Panc1 (cell line): ENCODE data around the gene SENP1. TPM values are rescaled to one million over a fixed set of nuclear protein-coding genes. Genes with fewer than 3 reads are reported as not detected.

ENCODE experiments used
- ATAC-seq: fragments of 200-7000 bp; cut with Tn5 transposase; 2 replicates; pipeline ENCODE4 v1.9.1; 2020; ENCODE audit warnings: mild to moderate bottlenecking, moderate library complexity
- BruUV-seq: library from RNA; stranded (reverse); fragments of 400-500 nt; replicated peaks from 2 replicates; lab custom pipeline; 2021; lab: Mats Ljungman, UMichigan
- CTCF ChIA-PET: fragments of 300-600 bp; sonication (Branson Sonifier 250); formaldehyde crosslinking; loops from one replicate; lab custom pipeline; 2022; ENCODE audit warnings: antibody characterized with exemption; lab: Charles Lee
- POLR2A ChIA-PET: fragments of 300-600 bp; sonication (Branson Sonifier 250); formaldehyde crosslinking; loops from one replicate; lab custom pipeline; 2022; ENCODE audit warnings: antibody characterized with exemption; lab: Charles Lee
- DNase-seq: peaks from one replicate; pipeline ENCODE4 v3.0.0-alpha.2; 2010; ENCODE audit warnings: low read depth, low spot score
- H3K27ac ChIP-seq: 2 replicates; pipeline ENCODE4 v1.5.1; 2011; ENCODE audit warnings: mild to moderate bottlenecking, low read length, inconsistent platforms
- H3K27me3 ChIP-seq: fragments of 200-500 bp; sonication (Bioruptor generic); 2 replicates; pipeline ENCODE4 v1.6.0; 2014; ENCODE audit warnings: low read length, inconsistent platforms; ENCODE audit not compliant: control insufficient read depth, insufficient read depth
- H3K36me3 ChIP-seq: fragments of 200-500 bp; sonication (Bioruptor generic); 2 replicates; pipeline ENCODE4 v1.5.1; 2014; ENCODE audit warnings: inconsistent platforms, mild to moderate bottlenecking, low read length, moderate library complexity; ENCODE audit not compliant: control insufficient read depth, insufficient read depth
- H3K4me1 ChIP-seq: 2 replicates; pipeline ENCODE4 v1.5.1; 2011; ENCODE audit warnings: inconsistent platforms, mild to moderate bottlenecking, low read length, moderate library complexity; ENCODE audit not compliant: control insufficient read depth, insufficient read depth
- H3K4me3 ChIP-seq, 2 experiments: 2 replicates each; pipeline ENCODE4 v1.5.1; 2011 to 2012; ENCODE audit warnings: low read depth in 2 of 2, low read length in 2 of 2, mild to moderate bottlenecking in 2 of 2, inconsistent platforms in 1 of 2, moderate library complexity in 1 of 2
- H3K9me3 ChIP-seq: fragments of 200-500 bp; sonication (Bioruptor generic); 2 replicates; pipeline ENCODE4 v1.5.1; 2014; ENCODE audit warnings: low read depth, mild to moderate bottlenecking, inconsistent platforms, low read length, moderate library complexity; ENCODE audit not compliant: control insufficient read depth, insufficient read depth
- CTCF ChIP-seq: fragments of 450-650 bp; IDR thresholded peaks from 2 replicates; pipeline ENCODE4 v1.5.1; 2017; ENCODE audit warnings: mild to moderate bottlenecking
- POLR2AphosphoS5 ChIP-seq: IDR thresholded peaks from 2 replicates; pipeline ENCODE4 v1.6.1; 2012; ENCODE audit warnings: mild to moderate bottlenecking, low read depth, low read length, moderate library complexity
- REST ChIP-seq, 2 experiments: IDR thresholded peaks; 2 replicates each; pipeline ENCODE4 v1.6.1; 2011 to 2012; ENCODE audit warnings: low read depth in 2 of 2, control low read depth in 1 of 2, low read length in 1 of 2, mild to moderate bottlenecking in 1 of 2, moderate library complexity in 1 of 2; ENCODE audit not compliant: insufficient read depth in 1 of 2
- SIN3A ChIP-seq: IDR thresholded peaks from 2 replicates; pipeline ENCODE4 v1.6.1; 2012; ENCODE audit warnings: low read depth, mild to moderate bottlenecking, low read length, moderate library complexity, borderline replicate concordance; ENCODE audit not compliant: insufficient read depth
- TCF7L2 ChIP-seq: IDR thresholded peaks from 2 replicates; pipeline ENCODE4 v1.6.1; 2011; ENCODE audit warnings: mild to moderate bottlenecking, low read depth, low read length, inconsistent platforms
- in situ Hi-C: cut with HindIII; loops from 2 replicates; pipeline ENCODE4 v1.10.0; 2016; ENCODE audit warnings: low sequenced_read_pairs, low pct_unique_long_range_greater_than_20kb
- intact Hi-C: fragments of 100-400 bp; cut with micrococcal nuclease; formaldehyde crosslinking; loops from one replicate; pipeline ENCODE4 v1.10.0; 2022; ENCODE audit not compliant: unreplicated experiment
- total RNA-seq: library from RNA; stranded (reverse); gene quantifications from one replicate; pipeline ENCODE4 v1.2.1, GENCODE V29; 2021; ENCODE audit not compliant: unreplicated experiment

The SENP1 gene
- total RNA-seq, 1 experiment from 2014 or later = 35.2 TPM

- POLR2A ChIA-PET = no interaction called here
- Histone ChIP-seq H3K9me3 (no peaks in the 10 kb centered on the region), H3K27ac (no peak overlapping the region), H3K4me1 (peaks cover 22% of the 10 kb centered on the region), H3K27me3 (peaks cover 38% of the 10 kb centered on the region), H3K4me3 (no peak overlapping the region), H3K36me3 (no peaks in the 10 kb centered on the region)
- DNase-seq = no peak
- intact Hi-C loops (no loop called here), in situ Hi-C loops (no loop called here)
- ATAC-seq = no peak
- CTCF ChIA-PET = no interaction called here
- BruUV-seq = no TSS peak
- TF ChIP-seq TCF7L2 (no peak), CTCF (no peak), SIN3A (no peak), POLR2AphosphoS5 (no peak), REST (IDR thresholded peaks at IDR 0.05; ENCODE audit: insufficient read depth in 1 of 2, low read depth in 2 of 2, low read length in 1 of 2) (no peak)
Measured at GRCh38 chr12:48005750-48006021, 100.2 kb downstream of the SENP1 start.

GRCh38 chr12:48005001-48005749 lies 100.7 kb downstream of the SENP1 start:
- no TSS peak for BruUV-seq
- ChIA-PET POLR2A (no interaction called here), CTCF (interaction anchor here (0.5 kb wide), 1 partner anchor 45 kb away, joined by 7 read pairs; no protein-coding TSS in a partner anchor)
- Histone ChIP-seq H3K4me3 (no peak overlapping the region), H3K4me1 (peaks cover 22% of the 10 kb centered on the region), H3K36me3 (no peaks in the 10 kb centered on the region), H3K27ac (no peak overlapping the region), H3K27me3 (peaks cover 43% of the 10 kb centered on the region), H3K9me3 (no peaks in the 10 kb centered on the region)
- intact Hi-C loops = no loop called here
- in situ Hi-C loops = no loop called here
- ATAC-seq (no peak), DNase-seq (no peak)
- TF ChIP-seq CTCF (no peak), TCF7L2 (no peak), SIN3A (no peak), REST (IDR thresholded peaks at IDR 0.05; ENCODE audit: insufficient read depth in 1 of 2, low read depth in 2 of 2, low read length in 1 of 2) (no peak), POLR2AphosphoS5 (no peak)
